HG03469 (cell line): ENCODE results near the gene OR6N2.

ENCODE experiments used
- ATAC-seq: cut with Tn5 transposase; IDR thresholded peaks from one replicate; pipeline ENCODE4 v1.9.1; 2021; ENCODE audit warnings: mild to moderate bottlenecking, moderate library complexity, moderate number of reproducible peaks; ENCODE audit not compliant: unreplicated experiment

Gene OR6N2

DNA sequence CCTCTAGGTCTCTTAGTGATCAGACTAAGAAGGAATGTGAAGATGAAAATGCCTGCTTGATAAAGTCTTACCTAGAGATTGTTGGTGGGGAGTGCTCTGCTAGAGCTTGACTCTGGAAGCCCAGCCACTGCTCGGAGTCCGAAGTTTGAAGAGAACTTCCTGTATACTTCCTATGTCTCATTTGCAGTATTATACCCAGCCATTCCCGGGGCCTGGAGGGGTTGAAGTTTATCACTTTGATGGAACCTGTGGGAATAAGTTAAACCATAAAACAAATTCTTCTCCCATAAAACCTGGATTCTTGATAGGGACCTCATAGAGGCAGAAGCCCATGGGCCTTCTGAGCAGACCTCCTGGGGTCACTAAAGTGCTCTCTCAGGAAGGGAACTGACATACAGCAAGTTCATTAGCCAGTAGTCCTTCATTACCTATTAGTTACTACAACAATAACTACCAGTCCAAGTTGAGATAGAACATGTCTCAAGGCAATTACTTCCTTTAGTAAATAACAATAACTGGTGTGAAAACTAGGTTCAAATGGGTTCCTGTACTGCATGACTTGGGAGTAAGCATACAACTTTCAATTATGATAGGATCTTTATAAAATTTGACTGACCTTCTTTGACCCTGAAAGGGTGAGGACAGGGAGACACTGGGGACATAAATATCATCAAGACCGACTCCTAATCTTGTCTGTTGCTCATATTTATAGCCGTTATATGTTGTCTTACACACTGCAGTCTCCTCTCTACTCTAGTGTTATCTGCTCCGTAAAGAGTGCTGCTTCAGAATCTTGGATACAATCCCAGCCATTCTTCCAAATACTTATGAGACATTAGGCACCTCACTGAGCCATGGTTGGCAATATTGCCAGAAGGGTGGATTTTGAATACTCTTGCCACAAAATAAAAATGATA is 8.8 kb downstream of the OR6N2 start, which contains the start of gene OR6N1:
TSS of gene OR6N1 (minus strand) at position 246 of the 917 bp plus-strand sequence. CDS start 5,513 bp downstream, outside the sequence.
- no peak for ATAC-seq

- ATAC-seq = no peak
Observed at GRCh38 chr1:158754420-158754819, 26.6 kb downstream of the OR6N2 start, which contains the start of gene OR6K6. Gene OR6K6, plus strand, starts transcription at chr1:158754720. Its CDS starts 168 bp downstream, at chr1:158754888.

GRCh38 chr1:158752155-158752712 is 28.8 kb downstream of the OR6N2 start:
- no peak for ATAC-seq

- ATAC-seq = no peak
Observed at GRCh38 chr1:158735848-158736247, 45.2 kb downstream of the OR6N2 start.

DNA sequence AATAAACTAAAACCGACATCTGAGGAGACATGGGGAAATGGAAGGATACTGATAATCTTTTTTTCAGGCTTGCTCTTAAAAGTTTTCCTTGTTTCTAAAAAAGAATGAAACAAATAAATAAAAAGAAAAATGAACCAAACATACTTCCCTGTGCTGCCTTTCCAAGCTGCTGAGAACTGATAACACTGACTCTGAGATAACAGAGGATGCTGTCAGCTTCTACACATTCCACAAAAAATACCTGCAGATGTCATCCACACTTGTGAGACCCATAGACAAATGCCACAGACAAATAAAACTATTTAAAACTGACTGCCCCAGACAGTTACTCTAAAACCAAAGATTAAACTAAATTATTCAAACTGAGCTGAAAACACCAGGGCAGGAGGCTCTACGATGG is 48.5 kb downstream of the OR6N2 start:
- ATAC-seq = no peak

GRCh38 chr1:158731707-158732106 is 49.3 kb downstream of the OR6N2 start:
- ATAC-seq = no peak

DNA sequence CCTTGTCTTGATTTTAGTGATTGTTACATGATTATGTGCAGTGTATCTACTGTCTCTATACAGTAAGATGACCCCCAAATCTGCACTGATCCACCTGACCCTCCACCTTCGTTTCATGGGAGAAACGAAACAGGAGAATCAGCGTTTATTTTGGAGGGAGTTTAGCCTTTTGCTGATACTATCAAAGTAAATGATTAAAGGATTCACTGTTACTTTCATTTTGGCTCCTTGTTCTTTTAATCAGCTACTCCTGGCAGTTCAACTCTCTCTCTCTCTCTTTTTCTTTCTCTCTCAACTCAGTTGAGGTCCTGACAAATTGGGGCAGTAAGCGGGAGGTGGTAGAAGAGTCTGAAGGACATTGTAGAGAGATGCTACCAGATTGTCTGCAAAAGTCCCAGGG is 50.6 kb downstream of the OR6N2 start:
- no peak for ATAC-seq

- ATAC-seq = no peak
Observed at GRCh38 chr1:158728510-158729225, 52.3 kb downstream of the OR6N2 start.

GRCh38 chr1:158724442-158724841 is 56.6 kb downstream of the OR6N2 start:
- ATAC-seq = no peak
